Mammary epithelial cell (primary cell): ENCODE results near the gene ZNF177.

Experiments used
- CTCF ChIP-seq, 2 donors: IDR thresholded peaks in 1 of 2; conservative IDR thresholded peaks in 1 of 2; 2 replicates each; pipeline ENCODE4 v1.5.1; 2011 to 2012; ENCODE audit warnings: inconsistent platforms in 2 of 2, low read length in 2 of 2, mild to moderate bottlenecking in 2 of 2, control low read depth in 1 of 2, low read depth in 1 of 2; ENCODE audit not compliant: insufficient read depth in 1 of 2; ENCODE audit errors: extremely low read depth in 1 of 2
- EZH2 ChIP-seq: IDR thresholded peaks from 2 replicates; pipeline ENCODE4 v1.6.1; 2012; ENCODE audit warnings: low read length, inconsistent platforms, borderline replicate concordance

- TF ChIP-seq CTCF (conservative IDR thresholded peaks at IDR 0.05 in 1 of 2, IDR thresholded peaks at IDR 0.05 in 1 of 2; ENCODE audit: extremely low read depth in 1 of 2, insufficient read depth in 1 of 2, low read depth in 1 of 2, low read length in 2 of 2) = no peak
- TF ChIP-seq EZH2 = no peak
Measured at GRCh38 chr19:9324584-9324962, 38.2 kb upstream of the ZNF177 start.
